ENCODE data around the gene NELL1.

- TF ChIP-seq, protein P1, sequence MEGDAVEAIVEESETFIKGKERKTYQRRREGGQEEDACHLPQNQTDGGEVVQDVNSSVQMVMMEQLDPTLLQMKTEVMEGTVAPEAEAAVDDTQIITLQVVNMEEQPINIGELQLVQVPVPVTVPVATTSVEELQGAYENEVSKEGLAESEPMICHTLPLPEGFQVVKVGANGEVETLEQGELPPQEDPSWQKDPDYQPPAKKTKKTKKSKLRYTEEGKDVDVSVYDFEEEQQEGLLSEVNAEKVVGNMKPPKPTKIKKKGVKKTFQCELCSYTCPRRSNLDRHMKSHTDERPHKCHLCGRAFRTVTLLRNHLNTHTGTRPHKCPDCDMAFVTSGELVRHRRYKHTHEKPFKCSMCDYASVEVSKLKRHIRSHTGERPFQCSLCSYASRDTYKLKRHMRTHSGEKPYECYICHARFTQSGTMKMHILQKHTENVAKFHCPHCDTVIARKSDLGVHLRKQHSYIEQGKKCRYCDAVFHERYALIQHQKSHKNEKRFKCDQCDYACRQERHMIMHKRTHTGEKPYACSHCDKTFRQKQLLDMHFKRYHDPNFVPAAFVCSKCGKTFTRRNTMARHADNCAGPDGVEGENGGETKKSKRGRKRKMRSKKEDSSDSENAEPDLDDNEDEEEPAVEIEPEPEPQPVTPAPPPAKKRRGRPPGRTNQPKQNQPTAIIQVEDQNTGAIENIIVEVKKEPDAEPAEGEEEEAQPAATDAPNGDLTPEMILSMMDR (IDR thresholded peaks at IDR 0.05; ENCODE audit: poor library complexity) = no peak
- TF ChIP-seq EZH2 (IDR thresholded peaks at IDR 0.05; ENCODE audit: borderline replicate concordance) = no peak
Measured at GRCh38 chr11:21343204-21343603, 673.8 kb downstream of the NELL1 start.

All from hepatocyte (in vitro differentiated cells).